Right atrium auricular region (tissue), 2 donors: ENCODE measurements around the gene ICAM5. TPM values are rescaled to one million over a fixed set of nuclear protein-coding genes. Genes with fewer than 3 reads are reported as not detected.

Experiments
- DNase-seq: peaks from one replicate; pipeline ENCODE4 v3.0.0-alpha.2; 2019; ENCODE audit warnings: low spot score
- H3K27ac ChIP-seq, 2 donors: fragments of 200-600 bp; sonication (generic); 1 replicate in 1 of 2; 2 replicates in 1 of 2; pipeline ENCODE4 v1.5.1; 2016 to 2019
- H3K27me3 ChIP-seq, 2 donors: fragments of 200-600 bp; sonication (generic); one replicate each; pipeline versions ENCODE4 v1.5.1 to v1.6.0; 2017 to 2019
- H3K36me3 ChIP-seq: fragments of 200-600 bp; sonication (generic); one replicate; pipeline ENCODE4 v1.5.1; 2016
- H3K4me1 ChIP-seq, 2 donors: fragments of 200-600 bp; sonication (generic); one replicate each; pipeline versions ENCODE4 v1.5.1 to v1.6.0; 2017 to 2019
- H3K4me3 ChIP-seq, 2 donors: fragments of 200-600 bp; sonication (generic); 1 replicate in 1 of 2; 2 replicates in 1 of 2; pipeline ENCODE4 v1.5.1; 2017 to 2019; ENCODE audit warnings: mild to moderate bottlenecking in 1 of 2, moderate library complexity in 1 of 2
- H3K9me3 ChIP-seq, 2 donors: fragments of 200-600 bp; sonication (generic); one replicate each; pipeline ENCODE4 v1.5.1; 2019
- CTCF ChIP-seq, 2 donors: fragments of 200-600 bp; sonication (generic); IDR thresholded peaks; one replicate each; pipeline ENCODE4 v1.5.1; 2019; ENCODE audit warnings: antibody characterized with exemption in 2 of 2
- total RNA-seq, 2 donors: library from RNA; depleted of rRNA; stranded (reverse); fragments of >200 nt; gene quantifications; one replicate each; pipeline ENCODE4 v1.1.0, GENCODE V29; 2016

The ICAM5 gene
- total RNA-seq, 2 donors from 2014 or later: 0.22 to 1.7 TPM

GRCh38 chr19:10266706-10267105 lies 23.0 kb upstream of the ICAM5 start:
- TF ChIP-seq CTCF (IDR thresholded peaks at IDR 0.05): no peak
- no peaks in the 10 kb centered on the region for H3K36me3 ChIP-seq
- DNase-seq: no peak
- H3K4me3 ChIP-seq: no peak overlapping the region
- H3K27me3 ChIP-seq: peaks cover 0 to 5% of the 10 kb centered on the region in 2 donors
- H3K4me1 ChIP-seq: peaks cover 0 to 30% of the 10 kb centered on the region in 2 donors
- H3K9me3 ChIP-seq: no peaks in the 10 kb centered on the region
- no peak overlapping the region for H3K27ac ChIP-seq

DNA sequence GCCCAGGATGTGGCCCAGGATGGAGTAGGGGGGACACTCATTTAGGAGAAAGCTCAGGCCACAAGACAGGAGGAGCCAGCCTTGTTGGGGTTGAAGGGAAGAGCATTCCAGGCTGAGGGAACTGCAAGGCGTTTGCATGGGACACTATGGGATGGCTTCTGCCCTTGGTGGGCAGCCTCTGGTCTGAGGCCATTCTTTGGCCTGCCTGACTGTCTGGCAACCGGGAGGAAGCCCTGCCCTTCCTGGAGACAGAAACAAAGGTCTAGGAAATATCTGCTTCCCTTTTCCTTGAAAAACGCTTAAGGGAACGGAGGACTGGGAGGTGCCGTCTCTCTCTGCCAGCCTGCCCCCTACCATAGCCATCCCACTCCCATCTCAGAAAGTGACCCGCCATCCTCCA lies 21.7 kb upstream of the ICAM5 start:
- H3K27me3 ChIP-seq: peaks cover 0 to 5% of the 10 kb centered on the region in 2 donors
- H3K4me1 ChIP-seq: peaks cover 0 to 34% of the 10 kb centered on the region in 2 donors

DNA sequence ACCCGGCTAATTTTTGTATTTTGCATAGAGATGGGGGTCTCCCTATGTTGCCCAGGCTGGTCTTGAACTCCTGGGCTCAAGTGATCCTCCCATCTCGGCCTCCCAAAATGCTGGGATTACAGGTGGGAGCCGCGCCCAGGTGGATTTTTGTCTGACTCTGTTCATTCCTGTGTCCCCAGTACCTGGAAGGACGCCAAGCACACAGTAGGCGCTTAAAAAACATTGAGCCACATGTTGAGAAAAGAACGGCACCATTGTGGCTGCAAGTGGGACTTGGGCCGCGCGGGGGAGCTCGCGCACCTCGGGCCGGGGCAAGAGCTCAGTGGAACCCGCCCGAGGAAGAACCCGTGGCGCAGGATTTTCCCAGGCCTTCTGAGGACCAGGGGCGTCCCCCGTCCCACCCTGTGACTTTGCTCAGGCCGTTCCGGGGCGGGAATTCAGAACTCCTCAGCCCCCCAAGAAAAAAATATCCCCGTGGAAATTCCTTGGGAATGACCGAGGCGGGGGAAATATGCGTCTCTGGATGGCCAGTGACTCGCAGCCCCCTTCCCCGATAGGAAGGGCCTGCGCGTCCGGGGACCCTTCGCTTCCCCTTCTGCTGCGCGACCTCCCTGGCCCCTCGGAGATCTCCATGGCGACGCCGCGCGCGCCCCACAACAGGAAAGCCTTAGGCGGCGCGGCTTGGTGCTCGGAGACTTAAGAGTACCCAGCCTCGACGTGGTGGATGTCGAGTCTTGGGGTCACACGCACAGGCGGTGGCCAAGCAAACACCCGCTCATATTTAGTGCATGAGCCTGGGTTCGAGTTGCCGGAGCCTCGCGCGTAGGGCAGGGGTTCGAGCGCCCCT lies 20.2 kb upstream of the ICAM5 start:
- peak; percentile 93 for DNase-seq
- peak overlapping the region; percentile 73 to 85 for H3K27ac ChIP-seq
- no peaks in the 10 kb centered on the region for H3K36me3 ChIP-seq
- peak overlapping the region; percentile 27 to 54 for H3K4me3 ChIP-seq
- no peaks in the 10 kb centered on the region for H3K9me3 ChIP-seq
- peaks cover 0 to 34% of the 10 kb centered on the region in 2 donors for H3K4me1 ChIP-seq
- peaks cover 0 to 5% of the 10 kb centered on the region in 2 donors for H3K27me3 ChIP-seq
- peak; percentile 89 to 98 for TF ChIP-seq CTCF (IDR thresholded peaks at IDR 0.05)

More for the DNA sequence above, 21.7 kb upstream of the ICAM5 start:
- no peaks in the 10 kb centered on the region for H3K36me3 ChIP-seq
- H3K27ac ChIP-seq: peak overlapping the region; percentile 42 to 68
- H3K4me3 ChIP-seq: no peak overlapping the region
- TF ChIP-seq CTCF (IDR thresholded peaks at IDR 0.05): no peak
- H3K9me3 ChIP-seq: no peaks in the 10 kb centered on the region
- no peak for DNase-seq

GRCh38 chr19:10270180-10270615 lies 19.6 kb upstream of the ICAM5 start:
- H3K9me3 ChIP-seq: no peaks in the 10 kb centered on the region
- H3K27ac ChIP-seq: peak overlapping the region; percentile 73 to 85
- DNase-seq: peak; percentile 84
- TF ChIP-seq CTCF (IDR thresholded peaks at IDR 0.05): no peak
- H3K4me1 ChIP-seq: peaks cover 0 to 34% of the 10 kb centered on the region in 2 donors
- peaks cover 0 to 5% of the 10 kb centered on the region in 2 donors for H3K27me3 ChIP-seq
- H3K36me3 ChIP-seq: no peaks in the 10 kb centered on the region
- H3K4me3 ChIP-seq: peak overlapping the region; percentile 27 to 54

DNA sequence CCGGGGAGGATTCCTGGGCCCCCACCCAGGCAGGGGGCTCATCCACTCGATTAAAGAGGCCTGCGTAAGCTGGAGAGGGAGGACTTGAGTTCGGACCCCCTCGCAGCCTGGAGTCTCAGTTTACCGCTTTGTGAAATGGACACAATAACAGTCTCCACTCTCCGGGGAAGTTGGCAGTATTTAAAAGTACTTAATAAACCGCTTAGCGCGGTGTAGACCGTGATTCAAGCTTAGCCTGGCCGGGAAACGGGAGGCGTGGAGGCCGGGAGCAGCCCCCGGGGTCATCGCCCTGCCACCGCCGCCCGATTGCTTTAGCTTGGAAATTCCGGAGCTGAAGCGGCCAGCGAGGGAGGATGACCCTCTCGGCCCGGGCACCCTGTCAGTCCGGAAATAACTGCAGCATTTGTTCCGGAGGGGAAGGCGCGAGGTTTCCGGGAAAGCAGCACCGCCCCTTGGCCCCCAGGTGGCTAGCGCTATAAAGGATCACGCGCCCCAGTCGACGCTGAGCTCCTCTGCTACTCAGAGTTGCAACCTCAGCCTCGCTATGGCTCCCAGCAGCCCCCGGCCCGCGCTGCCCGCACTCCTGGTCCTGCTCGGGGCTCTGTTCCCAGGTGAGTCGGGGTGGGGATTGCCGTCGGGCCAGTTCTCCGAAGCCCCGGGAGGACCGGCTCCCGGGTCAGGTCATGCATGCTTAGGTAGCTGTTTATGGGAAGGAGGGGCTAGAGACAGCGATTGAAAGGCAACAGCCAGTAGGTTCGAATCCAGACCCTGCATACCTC lies 18.9 kb upstream of the ICAM5 start, which contains the start of gene ICAM1:
Gene ICAM1 (plus strand): TSS at position 505 of the 779 bp plus-strand sequence. CDS start 40 bp downstream, at position 545.
- Histone ChIP-seq H3K9me3 (no peaks in the 10 kb centered on the region), H3K27ac (peak within 1 kb of the TSS; percentile 73 to 85), H3K4me3 (peak within 1 kb of the TSS; percentile 27 to 54), H3K36me3 (no peaks in the 10 kb centered on the region), H3K27me3 (peaks cover 0 to 5% of the 10 kb centered on the region in 2 donors), H3K4me1 (peaks cover 0 to 34% of the 10 kb centered on the region in 2 donors)
- TF ChIP-seq CTCF (IDR thresholded peaks at IDR 0.05): no peak
- peak; percentile 88 for DNase-seq
